H9 (cell line): ENCODE data around the gene RAG1. TPM values are rescaled to one million over a fixed set of nuclear protein-coding genes. Genes with fewer than 3 reads are reported as not detected.

Experiments
- DNase-seq: peaks from one replicate; pipeline ENCODE4 v3.0.0-alpha.2; 2017
- H2AFZ ChIP-seq: one replicate; pipeline ENCODE4 v1.6.1; 2013; ENCODE audit warnings: mild to moderate bottlenecking, low read length, control low read depth, moderate library complexity
- H2AK5ac ChIP-seq: 2 replicates; pipeline ENCODE4 v1.6.1; 2013; ENCODE audit warnings: low read length, control low read depth, mixed read lengths; ENCODE audit not compliant: insufficient read length
- H2BK120ac ChIP-seq: one replicate; pipeline ENCODE4 v1.6.1; 2013; ENCODE audit warnings: low read depth, mild to moderate bottlenecking, low read length, control low read depth, inconsistent platforms; ENCODE audit not compliant: poor library complexity, severe bottlenecking
- H2BK12ac ChIP-seq: 2 replicates; pipeline ENCODE4 v1.6.1; 2013; ENCODE audit warnings: low read length, control low read depth, mixed read lengths, low read depth; ENCODE audit not compliant: insufficient read length
- H2BK15ac ChIP-seq: 2 replicates; pipeline ENCODE4 v1.6.1; 2013; ENCODE audit warnings: low read depth, low read length, control low read depth
- H2BK20ac ChIP-seq: one replicate; pipeline ENCODE4 v1.6.1; 2013; ENCODE audit warnings: low read depth, mild to moderate bottlenecking, low read length, control low read depth, inconsistent platforms; ENCODE audit not compliant: poor library complexity, severe bottlenecking
- H2BK5ac ChIP-seq: 2 replicates; pipeline ENCODE4 v1.6.1; 2013; ENCODE audit warnings: low read length, control low read depth, mixed read lengths; ENCODE audit not compliant: insufficient read length
- H3K14ac ChIP-seq: 2 replicates; pipeline ENCODE4 v1.6.1; 2013; ENCODE audit warnings: low read length, control low read depth; ENCODE audit not compliant: insufficient read depth
- H3K18ac ChIP-seq: 2 replicates; pipeline ENCODE4 v1.6.1; 2013; ENCODE audit warnings: low read depth, mild to moderate bottlenecking, mixed read lengths, low read length, control low read depth; ENCODE audit not compliant: insufficient read length
- H3K23ac ChIP-seq: 2 replicates; pipeline ENCODE4 v1.6.1; 2013; ENCODE audit warnings: low read length, control low read depth, mixed read lengths, low read depth; ENCODE audit not compliant: insufficient read length
- H3K23me2 ChIP-seq: 2 replicates; pipeline ENCODE4 v1.6.1; 2013; ENCODE audit warnings: low read depth, mild to moderate bottlenecking, mixed read lengths, low read length, control low read depth; ENCODE audit not compliant: insufficient read length, poor library complexity, severe bottlenecking
- H3K27ac ChIP-seq: 2 replicates; pipeline ENCODE4 v1.5.1; 2013; ENCODE audit warnings: low read length, control low read depth, mixed read lengths, low read depth; ENCODE audit not compliant: insufficient read length
- H3K27me3 ChIP-seq: 2 replicates; pipeline ENCODE4 v1.6.1; 2013; ENCODE audit warnings: low read length, control low read depth, inconsistent platforms; ENCODE audit not compliant: insufficient read depth
- H3K4ac ChIP-seq: 2 replicates; pipeline ENCODE4 v1.6.1; 2013; ENCODE audit warnings: low read depth, mild to moderate bottlenecking, control low read depth, inconsistent platforms, low read length, moderate library complexity
- H3K4me1 ChIP-seq: 2 replicates; pipeline ENCODE4 v1.6.1; 2013; ENCODE audit warnings: low read length, control low read depth, inconsistent platforms; ENCODE audit not compliant: insufficient read depth
- H3K4me2 ChIP-seq: 2 replicates; pipeline ENCODE4 v1.6.1; 2013; ENCODE audit warnings: low read length, control low read depth, mixed read lengths; ENCODE audit not compliant: insufficient read length, insufficient read depth
- H3K56ac ChIP-seq: 2 replicates; pipeline ENCODE4 v1.6.1; 2013; ENCODE audit warnings: low read depth, mild to moderate bottlenecking, mixed read lengths, low read length, control low read depth; ENCODE audit not compliant: insufficient read length
- H3K79me1 ChIP-seq: 2 replicates; pipeline ENCODE4 v1.6.1; 2013; ENCODE audit warnings: low read depth, mild to moderate bottlenecking, moderate library complexity, low read length, control low read depth, inconsistent platforms; ENCODE audit not compliant: insufficient read depth, poor library complexity, severe bottlenecking
- H3K79me2 ChIP-seq: 2 replicates; pipeline ENCODE4 v1.6.1; 2013; ENCODE audit warnings: low read length, control low read depth, inconsistent platforms; ENCODE audit not compliant: insufficient read depth
- H3K9ac ChIP-seq: 2 replicates; pipeline ENCODE4 v1.6.1; 2013; ENCODE audit warnings: low read length, control low read depth, mixed read lengths; ENCODE audit not compliant: insufficient read length; ENCODE audit errors: extremely low read depth
- H3K9me3 ChIP-seq: one replicate; pipeline ENCODE4 v1.6.1; 2013; ENCODE audit warnings: low read depth, low read length, inconsistent platforms; ENCODE audit not compliant: control insufficient read depth
- H3T11ph ChIP-seq: one replicate; pipeline ENCODE4 v1.6.1; 2013; ENCODE audit warnings: mild to moderate bottlenecking, low read length, control low read depth, inconsistent platforms
- H4K20me1 ChIP-seq: one replicate; pipeline ENCODE4 v1.6.1; 2013; ENCODE audit not compliant: control insufficient read depth, insufficient read length, insufficient read depth
- H4K5ac ChIP-seq: 2 replicates; pipeline ENCODE4 v1.6.1; 2013; ENCODE audit warnings: low read depth, mild to moderate bottlenecking, mixed read lengths, low read length, control low read depth; ENCODE audit not compliant: insufficient read length
- H4K8ac ChIP-seq: replicated peaks from 2 replicates; pipeline ENCODE4 v1.6.1; 2013; ENCODE audit warnings: low read length, control low read depth, mixed read lengths, low read depth; ENCODE audit not compliant: insufficient read length
- H4K91ac ChIP-seq: 2 replicates; pipeline ENCODE4 v1.6.1; 2013; ENCODE audit warnings: low read depth, mild to moderate bottlenecking, moderate library complexity, mixed read lengths, low read length, control low read depth; ENCODE audit not compliant: insufficient read length
- H3K27ac Mint-ChIP-seq, 3 experiments: 2 replicates in 2 of 3; 3 replicates in 1 of 3; pipeline ENCODE4 v1.8.0; 2020 to 2021; ENCODE audit warnings: mixed read lengths in 3 of 3, mild to moderate bottlenecking in 1 of 3, moderate library complexity in 1 of 3
- H3K27me3 Mint-ChIP-seq: 2 replicates; pipeline ENCODE4 v1.8.0; 2021; ENCODE audit warnings: low read depth, mild to moderate bottlenecking, moderate library complexity, mixed read lengths
- H3K36me3 Mint-ChIP-seq, 3 experiments: 2 replicates in 2 of 3; 3 replicates in 1 of 3; pipeline ENCODE4 v1.8.0; 2020 to 2021; ENCODE audit warnings: low read depth in 3 of 3, mixed read lengths in 3 of 3; ENCODE audit not compliant: insufficient read depth in 1 of 3
- H3K4me1 Mint-ChIP-seq, 2 experiments: 2 replicates each; pipeline ENCODE4 v1.8.0; 2020; ENCODE audit warnings: mixed read lengths in 2 of 2
- H3K4me3 Mint-ChIP-seq, 2 experiments: 2 replicates in 1 of 2; 3 replicates in 1 of 2; pipeline ENCODE4 v1.8.0; 2020 to 2021; ENCODE audit warnings: mild to moderate bottlenecking in 2 of 2, mixed read lengths in 2 of 2, moderate library complexity in 1 of 2
- H3K9me3 Mint-ChIP-seq, 2 experiments: 2 replicates in 1 of 2; 3 replicates in 1 of 2; pipeline ENCODE4 v1.8.0; 2020; ENCODE audit warnings: mild to moderate bottlenecking in 2 of 2, mixed read lengths in 2 of 2, moderate library complexity in 1 of 2
- WGBS: extraction: QIAGEN DNeasy Blood & Tissue Kit; methylation state at CpG from one replicate; pipeline ENCODE4 v1.1.7; 2013; ENCODE audit warnings: missing lambda C conversion rate, low lambda C conversion rate, mixed read lengths; ENCODE audit not compliant: insufficient read length; ENCODE audit errors: extremely low coverage; 5-methylcytosine and 5-hydroxymethylcytosine counted together
- total RNA-seq: library from RNA; stranded (reverse); gene quantifications from 2 replicates; pipeline ENCODE4 v1.2.1, GENCODE V29; 2021
- TF ChIP-seq, protein P1 (sequence below): fragments of 200-600 bp; sonication (generic); conservative IDR thresholded peaks from 3 replicates; pipeline ENCODE4 v1.8.0; 2021; ENCODE audit warnings: antibody characterized with exemption, mild to moderate bottlenecking

Gene RAG1
- total RNA-seq, 1 experiment from 2014 or later = 0.70 TPM

- no peaks in the 10 kb centered on the region for H3K9me3 Mint-ChIP-seq
Measured at GRCh38 chr11:36594316-36594989, 26.6 kb downstream of the RAG1 start, which contains the start of gene IFTAP. Gene IFTAP (plus strand): TSS chr11:36594502. CDS start chr11:36610104, 15,602 bp downstream.

More at GRCh38 chr11:36594316-36594989, 26.6 kb downstream of the RAG1 start, which contains the start of gene IFTAP:
- Histone ChIP-seq H2AFZ (peak within 1 kb of the TSS; percentile 76), H2BK5ac (no peak within 1 kb of the TSS), H3K14ac (peak within 1 kb of the TSS; percentile 87; the same call in 1 of the 2 replicates), H3K23me2 (no peaks in the 10 kb centered on the region), H4K5ac (no peak within 1 kb of the TSS), H3K27me3 (no peaks in the 10 kb centered on the region), H3K9ac (peak within 1 kb of the TSS; percentile 62), H2BK120ac (no peak within 1 kb of the TSS), H3K56ac (no peak within 1 kb of the TSS), H3T11ph (no peak within 1 kb of the TSS), H3K4me2 (peak within 1 kb of the TSS; percentile 57), H3K4ac (no peak within 1 kb of the TSS), H3K79me1 (no peaks in the 10 kb centered on the region), H4K8ac (no peak within 1 kb of the TSS), H2BK20ac (no peak within 1 kb of the TSS), H2AK5ac (no peak within 1 kb of the TSS), H3K9me3 (no peaks in the 10 kb centered on the region), H4K20me1 (no peaks in the 10 kb centered on the region), H3K4me1 (no peaks in the 10 kb centered on the region), H2BK12ac (no peak within 1 kb of the TSS), H3K23ac (no peak within 1 kb of the TSS), H3K79me2 (no peaks in the 10 kb centered on the region), H3K27ac (no peak within 1 kb of the TSS), H3K18ac (peak within 1 kb of the TSS; percentile 81), H2BK15ac (no peak within 1 kb of the TSS), H4K91ac (no peak within 1 kb of the TSS)
- TF ChIP-seq, protein P1, sequence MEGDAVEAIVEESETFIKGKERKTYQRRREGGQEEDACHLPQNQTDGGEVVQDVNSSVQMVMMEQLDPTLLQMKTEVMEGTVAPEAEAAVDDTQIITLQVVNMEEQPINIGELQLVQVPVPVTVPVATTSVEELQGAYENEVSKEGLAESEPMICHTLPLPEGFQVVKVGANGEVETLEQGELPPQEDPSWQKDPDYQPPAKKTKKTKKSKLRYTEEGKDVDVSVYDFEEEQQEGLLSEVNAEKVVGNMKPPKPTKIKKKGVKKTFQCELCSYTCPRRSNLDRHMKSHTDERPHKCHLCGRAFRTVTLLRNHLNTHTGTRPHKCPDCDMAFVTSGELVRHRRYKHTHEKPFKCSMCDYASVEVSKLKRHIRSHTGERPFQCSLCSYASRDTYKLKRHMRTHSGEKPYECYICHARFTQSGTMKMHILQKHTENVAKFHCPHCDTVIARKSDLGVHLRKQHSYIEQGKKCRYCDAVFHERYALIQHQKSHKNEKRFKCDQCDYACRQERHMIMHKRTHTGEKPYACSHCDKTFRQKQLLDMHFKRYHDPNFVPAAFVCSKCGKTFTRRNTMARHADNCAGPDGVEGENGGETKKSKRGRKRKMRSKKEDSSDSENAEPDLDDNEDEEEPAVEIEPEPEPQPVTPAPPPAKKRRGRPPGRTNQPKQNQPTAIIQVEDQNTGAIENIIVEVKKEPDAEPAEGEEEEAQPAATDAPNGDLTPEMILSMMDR = no peak
- H3K27me3 Mint-ChIP-seq = peaks cover 30% of the 10 kb centered on the region
- H3K4me3 Mint-ChIP-seq = peak within 1 kb of the TSS; percentile 95 to 96
- WGBS = no CpG with 5 or more reads among the region's 29 CpGs
- no peaks in the 10 kb centered on the region for H3K36me3 Mint-ChIP-seq
- H3K4me1 Mint-ChIP-seq = peaks cover 5 to 6% of the 10 kb centered on the region in 2 experiments
- DNase-seq = peak; percentile 82
- peak within 1 kb of the TSS; percentile 72 to 87 (median 80) for H3K27ac Mint-ChIP-seq
